K562 (cell line): ENCODE measurements around the gene PTPN7. TPM values are rescaled to one million over a fixed set of nuclear protein-coding genes. Genes with fewer than 3 reads are reported as not detected.
A peak's percentile ranks its signal among the peaks of the same experiment; 100 is the strongest.

Source experiments
- ASH1L ChIP-seq: fragments of 450-650 bp; IDR thresholded peaks from 2 replicates; pipeline ENCODE4 v1.6.1; 2018; ENCODE audit warnings: borderline replicate concordance, mild to moderate bottlenecking, low read depth; ENCODE audit not compliant: partially characterized antibody
- DDX20 ChIP-seq: fragments of 450-650 bp; IDR thresholded peaks from 2 replicates; pipeline ENCODE4 v1.6.1; 2016; ENCODE audit warnings: missing genetic modification characterization, low read depth, mild to moderate bottlenecking, missing compliant biosample characterization, moderate library complexity
- DPF2 ChIP-seq: fragments of 450-650 bp; IDR thresholded peaks from 2 replicates; pipeline ENCODE4 v1.6.1; 2016
- ELF4 ChIP-seq: fragments of 450-650 bp; formaldehyde crosslinking; IDR thresholded peaks from 2 replicates; pipeline ENCODE4 v1.4.0; 2022; ENCODE audit warnings: missing genetic modification characterization
- ETV1 ChIP-seq: fragments of 450-650 bp; conservative IDR thresholded peaks from 2 replicates; pipeline ENCODE4 v1.6.1; 2016; ENCODE audit warnings: missing genetic modification characterization, control low read depth, low read depth, missing compliant biosample characterization
- FOSL1 ChIP-seq: fragments of 200-800 bp; sonication (Bioruptor generic); conservative IDR thresholded peaks from 2 replicates; pipeline ENCODE4 v1.6.1; 2016; ENCODE audit warnings: missing genetic modification characterization, missing compliant biosample characterization
- GATAD2A ChIP-seq: fragments of 450-650 bp; IDR thresholded peaks from 2 replicates; pipeline ENCODE4 v1.6.1; 2017
- HMGN3 ChIP-seq: IDR thresholded peaks from 2 replicates; pipeline ENCODE4 v1.6.1; 2011; ENCODE audit warnings: borderline replicate concordance, low read depth, mild to moderate bottlenecking, mixed read lengths, low read length; ENCODE audit not compliant: insufficient read length; ENCODE audit errors: extremely low read depth
- IRF1 ChIP-seq: sonication (generic); formaldehyde crosslinking; IDR thresholded peaks from 2 replicates; pipeline ENCODE4 v1.8.0; 2022; ENCODE audit warnings: missing genetic modification reagents, mild to moderate bottlenecking, borderline replicate concordance
- KDM2B ChIP-seq: fragments of 250-450 bp; sonication (Bioruptor Pico); IDR thresholded peaks from 2 replicates; pipeline ENCODE4 v1.8.0; 2021; ENCODE audit warnings: mild to moderate bottlenecking, moderate library complexity
- KDM5B ChIP-seq: fragments of 200-600 bp; sonication (generic); IDR thresholded peaks from 2 replicates; pipeline ENCODE4 v1.6.1; 2012; ENCODE audit warnings: low read depth, mild to moderate bottlenecking, moderate library complexity, low read length, control low read depth, inconsistent platforms; ENCODE audit not compliant: insufficient replicate concordance
- LCOR ChIP-seq: sonication (generic); formaldehyde crosslinking; IDR thresholded peaks from 2 replicates; pipeline ENCODE4 v1.8.0; 2022; ENCODE audit warnings: mild to moderate bottlenecking, missing genetic modification reagents
- MXI1 ChIP-seq: IDR thresholded peaks from 2 replicates; pipeline ENCODE4 v1.6.1; 2011; ENCODE audit warnings: low read depth, mild to moderate bottlenecking, improper control_type of control experiment, low read length
- NUFIP1 ChIP-seq: fragments of 450-650 bp; IDR thresholded peaks from 2 replicates; pipeline ENCODE4 v1.6.1; 2018; ENCODE audit not compliant: partially characterized antibody
- RBM17 ChIP-seq: fragments of 200-400 bp; formaldehyde crosslinking; IDR thresholded peaks from 2 replicates; pipeline ENCODE4 v1.6.1; 2017; ENCODE audit warnings: low read depth, mild to moderate bottlenecking, low read length, borderline replicate concordance
- RBM39 ChIP-seq: fragments of 200-400 bp; formaldehyde crosslinking; optimal IDR thresholded peaks from 2 replicates; pipeline ENCODE3; 2018; ENCODE audit warnings: low read depth, low read length
- VEZF1 ChIP-seq: fragments of 200-800 bp; sonication (Bioruptor generic); IDR thresholded peaks from 2 replicates; pipeline ENCODE4 v1.6.1; 2017; ENCODE audit warnings: missing genetic modification characterization, missing compliant biosample characterization
- ZNF146 ChIP-seq: IDR thresholded peaks from one replicate; pipeline ENCODE4 v1.6.1; 2018; ENCODE audit warnings: missing compliant biosample characterization; ENCODE audit not compliant: unreplicated experiment
- ZNF436 ChIP-seq: fragments of 250-450, 450-650 bp; sonication (Bioruptor Pico); formaldehyde crosslinking; IDR thresholded peaks from 2 replicates; pipeline ENCODE4 v1.7.0; 2020; ENCODE audit warnings: mild to moderate bottlenecking
- polyA plus RNA-seq, 8 experiments: library from polyadenylated mRNA; depleted of rRNA in 4 of 8; stranded (reverse) in 5 of 8; unstranded in 3 of 8; fragments of >200 nt; fragmentation: Nextera tagmentation in 2 of 8; fragmentation: Illumina TruSeq in 1 of 8; extraction: Ambion mirVana in 2 of 8; extraction: Trizol in 1 of 8; gene quantifications; 2 replicates each; pipeline versions ENCODE4 v1.2.1 to v1.2.3, GENCODE V29; 2011 to 2014; ENCODE audit warnings: inconsistent platforms in 1 of 8, missing spikeins in 1 of 8
- total RNA-seq, 7 experiments: library from RNA; depleted of rRNA in 6 of 7; stranded (reverse); fragments of >200 nt in 6 of 7; fragmentation: Illumina TruSeq in 2 of 7; extraction: Trizol in 2 of 7; gene quantifications; 2 replicates each; pipeline versions ENCODE4 v1.2.1 to v1.2.3, GENCODE V29; 2011 to 2021; ENCODE audit warnings: low replicate concordance in 1 of 7
- TF ChIP-seq, protein P1 (sequence below): fragments of 450-650 bp; formaldehyde crosslinking; IDR thresholded peaks from 2 replicates; pipeline ENCODE4 v1.4.0; 2020; ENCODE audit warnings: mild to moderate bottlenecking, moderate library complexity
- TF ChIP-seq, protein P2 (sequence below), 2 experiments: IDR thresholded peaks; 2 replicates each; pipeline ENCODE4 v1.6.1; 2012; ENCODE audit warnings: improper control_type of control experiment in 2 of 2, low read depth in 2 of 2, low read length in 2 of 2, borderline replicate concordance in 1 of 2

Gene PTPN7
- total and polyA plus RNA-seq, 9 of the 15 experiments (the other 6 are each of a cell fraction or from before 2014, with no cell fraction given) = 18.7 to 144 (median 120) TPM

GRCh38 chr1:202159534-202160371 is 649 bp downstream of the PTPN7 start (continued):
- TF ChIP-seq IRF1 (peak; percentile 81; the same call in 1 of the 2 replicates), ZNF436 (CRISPR knock-in tag) (no peak), NUFIP1 (peak; percentile 21), KDM2B (CRISPR knock-in tag) (no peak), RBM39 (no peak), ZNF146 (CRISPR knock-in tag) (no peak), GATAD2A (no peak), RBM17 (no peak), KDM5B (peak; percentile 51), DDX20 (tag) (0 out of 2 replicates have a peak, but pooled peaks have one; percentile 1), LCOR (peak; percentile 29), MXI1 (no peak), ELF4 (CRISPR knock-in tag) (peak; percentile 94), HMGN3 (no peak), ASH1L (peak; percentile 30), FOSL1 (tag) (peak; percentile 52; the same call in 1 of the 2 replicates), VEZF1 (CRISPR knock-in tag) (peak; percentile 49), ETV1 (tag) (peak; percentile 85), DPF2 (0 out of 2 replicates have a peak, but pooled peaks have one; percentile 70)
- TF ChIP-seq, protein P1, sequence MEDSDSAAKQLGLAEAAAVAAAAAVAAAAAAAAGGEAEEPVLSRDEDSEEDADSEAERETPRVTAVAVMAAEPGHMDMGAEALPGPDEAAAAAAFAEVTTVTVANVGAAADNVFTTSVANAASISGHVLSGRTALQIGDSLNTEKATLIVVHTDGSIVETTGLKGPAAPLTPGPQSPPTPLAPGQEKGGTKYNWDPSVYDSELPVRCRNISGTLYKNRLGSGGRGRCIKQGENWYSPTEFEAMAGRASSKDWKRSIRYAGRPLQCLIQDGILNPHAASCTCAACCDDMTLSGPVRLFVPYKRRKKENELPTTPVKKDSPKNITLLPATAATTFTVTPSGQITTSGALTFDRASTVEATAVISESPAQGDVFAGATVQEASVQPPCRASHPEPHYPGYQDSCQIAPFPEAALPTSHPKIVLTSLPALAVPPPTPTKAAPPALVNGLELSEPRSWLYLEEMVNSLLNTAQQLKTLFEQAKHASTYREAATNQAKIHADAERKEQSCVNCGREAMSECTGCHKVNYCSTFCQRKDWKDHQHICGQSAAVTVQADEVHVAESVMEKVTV (CRISPR knock-in tag) = no peak
- TF ChIP-seq, protein P2, sequence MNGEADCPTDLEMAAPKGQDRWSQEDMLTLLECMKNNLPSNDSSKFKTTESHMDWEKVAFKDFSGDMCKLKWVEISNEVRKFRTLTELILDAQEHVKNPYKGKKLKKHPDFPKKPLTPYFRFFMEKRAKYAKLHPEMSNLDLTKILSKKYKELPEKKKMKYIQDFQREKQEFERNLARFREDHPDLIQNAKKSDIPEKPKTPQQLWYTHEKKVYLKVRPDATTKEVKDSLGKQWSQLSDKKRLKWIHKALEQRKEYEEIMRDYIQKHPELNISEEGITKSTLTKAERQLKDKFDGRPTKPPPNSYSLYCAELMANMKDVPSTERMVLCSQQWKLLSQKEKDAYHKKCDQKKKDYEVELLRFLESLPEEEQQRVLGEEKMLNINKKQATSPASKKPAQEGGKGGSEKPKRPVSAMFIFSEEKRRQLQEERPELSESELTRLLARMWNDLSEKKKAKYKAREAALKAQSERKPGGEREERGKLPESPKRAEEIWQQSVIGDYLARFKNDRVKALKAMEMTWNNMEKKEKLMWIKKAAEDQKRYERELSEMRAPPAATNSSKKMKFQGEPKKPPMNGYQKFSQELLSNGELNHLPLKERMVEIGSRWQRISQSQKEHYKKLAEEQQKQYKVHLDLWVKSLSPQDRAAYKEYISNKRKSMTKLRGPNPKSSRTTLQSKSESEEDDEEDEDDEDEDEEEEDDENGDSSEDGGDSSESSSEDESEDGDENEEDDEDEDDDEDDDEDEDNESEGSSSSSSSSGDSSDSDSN (IDR thresholded peaks at IDR 0.05; ENCODE audit: borderline replicate concordance in 1 of 2, low read depth in 2 of 2, low read length in 2 of 2) = peak in 1 of 2 experiments; percentile 24; a peak in 1 of 4 replicates
